GM18507 (cell line): ENCODE results near the gene CLDND2.
A peak's percentile ranks its signal among the peaks of the same experiment; 100 is the strongest.
"Not testable (repeated sequence)": the region's sequence is repeated elsewhere in the genome, so short reads cannot be mapped to it uniquely, and the experiment has no call there.

ENCODE experiments used
- DNase-seq: peaks from one replicate; pipeline ENCODE4 v3.0.0; 2011; ENCODE audit warnings: low read depth; ENCODE audit not compliant: insufficient read length; ENCODE audit errors: extremely low spot score
- FAIRE-seq: peaks from 2 replicates; lab custom pipeline; 2011; peaks lifted over from hg19 to GRCh38; lab: Jason Lieb, UNC

The CLDND2 gene

GRCh38 chr19:51368366-51369282 is at the start of gene CLDND2:
Gene CLDND2, minus strand, starts transcription at chr19:51369003. Its CDS starts 426 bp downstream, at chr19:51368577.
- no peak for FAIRE-seq
- DNase-seq = no peak

- DNase-seq = no peak
- FAIRE-seq = no peak
Observed at GRCh38 chr19:51417810-51418157, 49.0 kb upstream of the CLDND2 start.

- FAIRE-seq = peak; percentile 93
- DNase-seq = no peak
Observed at GRCh38 chr19:51417107-51417809, 48.5 kb upstream of the CLDND2 start, which contains the start of gene SIGLEC10. Gene SIGLEC10, minus strand, starts transcription at chr19:51417642. Its CDS starts 61 bp downstream, at chr19:51417581.

- not testable (repeated sequence) for FAIRE-seq, DNase-seq
Observed at GRCh38 chr19:51416422-51416821, 47.6 kb upstream of the CLDND2 start.

GRCh38 chr19:51415187-51415586 is 46.4 kb upstream of the CLDND2 start:
- FAIRE-seq (no peak), DNase-seq (no peak)

- DNase-seq (no peak), FAIRE-seq (no peak)
Observed at GRCh38 chr19:51410950-51411748, 42.3 kb upstream of the CLDND2 start.

- FAIRE-seq = peak; percentile 36
Observed at GRCh38 chr19:51407511-51408131, 38.8 kb upstream of the CLDND2 start.

GRCh38 chr19:51402117-51402516 is 33.3 kb upstream of the CLDND2 start:
- DNase-seq (no peak), FAIRE-seq (no peak)

More at GRCh38 chr19:51407511-51408131, 38.8 kb upstream of the CLDND2 start:
- no peak for DNase-seq

- FAIRE-seq = not testable (repeated sequence)
Observed at GRCh38 chr19:51399936-51400335, 31.1 kb upstream of the CLDND2 start.

GRCh38 chr19:51399231-51399630 is 30.4 kb upstream of the CLDND2 start:
- no peak for FAIRE-seq
- DNase-seq = no peak

More at GRCh38 chr19:51399936-51400335, 31.1 kb upstream of the CLDND2 start:
- DNase-seq = not testable (repeated sequence)

GRCh38 chr19:51398096-51398704 is 29.4 kb upstream of the CLDND2 start:
- FAIRE-seq = peak; percentile 59
- DNase-seq = no peak

- FAIRE-seq, DNase-seq: not testable (repeated sequence)
Observed at GRCh38 chr19:51397453-51397852, 28.6 kb upstream of the CLDND2 start.

GRCh38 chr19:51396175-51396574 is 27.4 kb upstream of the CLDND2 start:
- DNase-seq (no peak), FAIRE-seq (no peak)

- DNase-seq (peak; percentile 86), FAIRE-seq (peak; percentile 99)
Observed at GRCh38 chr19:51394050-51394836, 25.4 kb upstream of the CLDND2 start.

GRCh38 chr19:51392701-51393100 is 23.9 kb upstream of the CLDND2 start:
- DNase-seq (no peak), FAIRE-seq (no peak)

- DNase-seq (no peak), FAIRE-seq (no peak)
Observed at GRCh38 chr19:51391073-51391611, 22.3 kb upstream of the CLDND2 start.

- DNase-seq (no peak), FAIRE-seq (no peak)
Observed at GRCh38 chr19:51389143-51389542, 20.3 kb upstream of the CLDND2 start.

GRCh38 chr19:51387924-51388389 is 19.2 kb upstream of the CLDND2 start, which contains the start of gene LIM2:
Gene LIM2, minus strand, starts transcription at chr19:51387974. Its CDS starts 531 bp downstream, at chr19:51387443.
- DNase-seq = no peak
- FAIRE-seq = no peak
